HL-60 (cell line): ENCODE measurements around the gene CD3E.
"Not testable (repeated sequence)": the region's sequence is repeated elsewhere in the genome, so short reads cannot be mapped to it uniquely, and the experiment has no call there.

Experiments used
- DNase-seq, 2 experiments: peaks; one replicate each; pipeline ENCODE4 v3.0.0-alpha.2; 2010 to 2020; ENCODE audit warnings: low read depth in 1 of 2, low spot score in 1 of 2
- H3K27ac ChIP-seq: fragments of 250-450 bp; sonication (Bioruptor Pico); replicated peaks from 2 replicates; pipeline ENCODE4 v1.5.1; 2020; ENCODE audit warnings: mild to moderate bottlenecking, moderate library complexity
- H3K27me3 ChIP-seq: fragments of 250-450 bp; sonication (Bioruptor Pico); 2 replicates; pipeline ENCODE4 v1.5.1; 2021; ENCODE audit warnings: mild to moderate bottlenecking, moderate library complexity; ENCODE audit not compliant: insufficient read depth, poor library complexity, severe bottlenecking
- H3K4me3 ChIP-seq: replicated peaks from 2 replicates; pipeline ENCODE4 v1.5.1; 2011; ENCODE audit warnings: mild to moderate bottlenecking, control low read depth, low read length; ENCODE audit not compliant: insufficient read depth
- GABPA ChIP-seq: IDR thresholded peaks from 2 replicates; pipeline ENCODE4 v1.6.1; 2012; ENCODE audit warnings: low read depth
- POLR2AphosphoS5 ChIP-seq: IDR thresholded peaks from 2 replicates; pipeline ENCODE4 v1.6.1; 2012; ENCODE audit warnings: low read depth
- SPI1 ChIP-seq: IDR thresholded peaks from 2 replicates; pipeline ENCODE4 v1.6.1; 2012; ENCODE audit warnings: low read depth, mild to moderate bottlenecking, borderline replicate concordance
- TF ChIP-seq, protein P1 (sequence below): IDR thresholded peaks from one replicate; pipeline ENCODE4 v1.5.1; 2011; ENCODE audit warnings: low read length, control low read depth, inconsistent platforms; ENCODE audit not compliant: insufficient read depth
- TF ChIP-seq, protein P2 (sequence below): IDR thresholded peaks from 2 replicates; pipeline ENCODE4 v1.6.1; 2012; ENCODE audit warnings: low read depth; ENCODE audit not compliant: insufficient replicate concordance

CD3E gene

DNA sequence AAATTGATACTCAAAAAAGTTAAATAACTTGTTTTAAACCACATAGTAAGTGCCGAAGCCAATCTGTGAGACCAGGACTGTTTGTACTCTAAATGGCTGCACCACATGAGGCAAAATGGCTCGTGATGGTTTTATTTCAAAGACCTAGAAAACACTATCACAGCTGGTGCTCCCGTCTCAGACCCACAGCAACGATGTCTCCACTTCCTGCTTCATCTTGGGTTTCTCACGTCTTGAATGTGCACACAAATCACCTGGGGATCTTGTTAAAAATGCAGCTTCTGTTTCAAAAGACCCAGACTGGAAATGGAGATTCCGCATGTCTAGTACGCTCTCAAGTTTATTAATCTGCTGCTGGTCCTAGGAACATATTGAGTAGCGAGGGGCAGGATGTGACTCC, 1.2 kb downstream of the CD3E start:
- H3K27ac ChIP-seq: no peak overlapping the region
- no peak for DNase-seq
- no peak overlapping the region for H3K4me3 ChIP-seq
- no peaks in the 10 kb centered on the region for H3K27me3 ChIP-seq
- TF ChIP-seq SPI1: no peak
- TF ChIP-seq, protein P1, sequence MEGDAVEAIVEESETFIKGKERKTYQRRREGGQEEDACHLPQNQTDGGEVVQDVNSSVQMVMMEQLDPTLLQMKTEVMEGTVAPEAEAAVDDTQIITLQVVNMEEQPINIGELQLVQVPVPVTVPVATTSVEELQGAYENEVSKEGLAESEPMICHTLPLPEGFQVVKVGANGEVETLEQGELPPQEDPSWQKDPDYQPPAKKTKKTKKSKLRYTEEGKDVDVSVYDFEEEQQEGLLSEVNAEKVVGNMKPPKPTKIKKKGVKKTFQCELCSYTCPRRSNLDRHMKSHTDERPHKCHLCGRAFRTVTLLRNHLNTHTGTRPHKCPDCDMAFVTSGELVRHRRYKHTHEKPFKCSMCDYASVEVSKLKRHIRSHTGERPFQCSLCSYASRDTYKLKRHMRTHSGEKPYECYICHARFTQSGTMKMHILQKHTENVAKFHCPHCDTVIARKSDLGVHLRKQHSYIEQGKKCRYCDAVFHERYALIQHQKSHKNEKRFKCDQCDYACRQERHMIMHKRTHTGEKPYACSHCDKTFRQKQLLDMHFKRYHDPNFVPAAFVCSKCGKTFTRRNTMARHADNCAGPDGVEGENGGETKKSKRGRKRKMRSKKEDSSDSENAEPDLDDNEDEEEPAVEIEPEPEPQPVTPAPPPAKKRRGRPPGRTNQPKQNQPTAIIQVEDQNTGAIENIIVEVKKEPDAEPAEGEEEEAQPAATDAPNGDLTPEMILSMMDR: no peak
- no peak for TF ChIP-seq POLR2AphosphoS5
- no peak for TF ChIP-seq GABPA
- TF ChIP-seq, protein P2, sequence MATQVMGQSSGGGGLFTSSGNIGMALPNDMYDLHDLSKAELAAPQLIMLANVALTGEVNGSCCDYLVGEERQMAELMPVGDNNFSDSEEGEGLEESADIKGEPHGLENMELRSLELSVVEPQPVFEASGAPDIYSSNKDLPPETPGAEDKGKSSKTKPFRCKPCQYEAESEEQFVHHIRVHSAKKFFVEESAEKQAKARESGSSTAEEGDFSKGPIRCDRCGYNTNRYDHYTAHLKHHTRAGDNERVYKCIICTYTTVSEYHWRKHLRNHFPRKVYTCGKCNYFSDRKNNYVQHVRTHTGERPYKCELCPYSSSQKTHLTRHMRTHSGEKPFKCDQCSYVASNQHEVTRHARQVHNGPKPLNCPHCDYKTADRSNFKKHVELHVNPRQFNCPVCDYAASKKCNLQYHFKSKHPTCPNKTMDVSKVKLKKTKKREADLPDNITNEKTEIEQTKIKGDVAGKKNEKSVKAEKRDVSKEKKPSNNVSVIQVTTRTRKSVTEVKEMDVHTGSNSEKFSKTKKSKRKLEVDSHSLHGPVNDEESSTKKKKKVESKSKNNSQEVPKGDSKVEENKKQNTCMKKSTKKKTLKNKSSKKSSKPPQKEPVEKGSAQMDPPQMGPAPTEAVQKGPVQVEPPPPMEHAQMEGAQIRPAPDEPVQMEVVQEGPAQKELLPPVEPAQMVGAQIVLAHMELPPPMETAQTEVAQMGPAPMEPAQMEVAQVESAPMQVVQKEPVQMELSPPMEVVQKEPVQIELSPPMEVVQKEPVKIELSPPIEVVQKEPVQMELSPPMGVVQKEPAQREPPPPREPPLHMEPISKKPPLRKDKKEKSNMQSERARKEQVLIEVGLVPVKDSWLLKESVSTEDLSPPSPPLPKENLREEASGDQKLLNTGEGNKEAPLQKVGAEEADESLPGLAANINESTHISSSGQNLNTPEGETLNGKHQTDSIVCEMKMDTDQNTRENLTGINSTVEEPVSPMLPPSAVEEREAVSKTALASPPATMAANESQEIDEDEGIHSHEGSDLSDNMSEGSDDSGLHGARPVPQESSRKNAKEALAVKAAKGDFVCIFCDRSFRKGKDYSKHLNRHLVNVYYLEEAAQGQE: no peak

DNA sequence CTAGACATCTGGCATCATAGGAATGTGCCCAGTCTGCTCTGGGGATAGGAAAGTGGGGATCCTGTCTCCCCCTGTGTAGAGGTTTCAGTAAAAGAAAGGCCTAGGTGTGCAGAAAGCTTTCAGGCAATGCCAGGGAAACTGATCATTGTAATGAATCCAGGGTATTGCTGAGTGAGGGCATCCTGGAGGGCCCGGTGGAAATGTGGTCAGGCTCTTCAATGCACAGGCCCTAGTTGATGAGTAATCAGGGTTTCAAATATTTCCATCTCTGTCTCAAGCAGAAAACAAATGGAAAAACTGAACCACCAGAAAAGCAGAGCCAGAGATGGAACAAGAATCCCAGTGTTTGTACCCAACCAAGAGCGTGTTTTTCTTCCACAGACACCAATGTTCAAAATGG, 2.0 kb downstream of the CD3E start:
- no peak for DNase-seq
- Histone ChIP-seq H3K4me3 (no peak overlapping the region), H3K27me3 (no peaks in the 10 kb centered on the region), H3K27ac (no peak overlapping the region)
- TF ChIP-seq, protein P2: no peak
- TF ChIP-seq GABPA: no peak
- TF ChIP-seq POLR2AphosphoS5: no peak
- TF ChIP-seq, protein P1: no peak
- TF ChIP-seq SPI1: no peak

DNA sequence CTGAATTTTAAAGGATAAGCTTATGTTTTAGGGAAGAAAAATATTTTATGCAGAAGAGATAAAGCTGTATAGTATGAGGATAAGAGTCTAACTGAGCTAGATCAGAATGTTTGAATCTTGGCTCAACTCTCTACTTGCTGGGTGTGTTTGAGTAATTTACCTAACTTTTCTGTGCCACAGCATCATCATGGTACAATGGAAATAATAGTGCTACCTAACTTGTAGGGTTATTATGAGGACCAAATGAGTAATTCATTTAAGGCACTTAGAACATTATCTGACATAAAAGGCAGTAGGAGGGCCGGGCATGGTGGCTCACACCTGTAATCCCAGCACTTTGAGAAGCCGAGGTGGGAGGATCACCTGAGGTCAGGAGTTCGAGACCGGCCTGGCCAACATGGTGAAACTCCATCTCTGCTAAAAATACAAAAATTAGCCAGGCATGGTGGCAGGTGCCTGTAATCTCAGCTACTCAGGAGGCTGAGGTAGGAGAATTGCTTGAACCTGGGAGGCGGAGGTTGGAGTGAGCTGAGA, 4.5 kb downstream of the CD3E start:
- not testable (repeated sequence) for H3K4me3 ChIP-seq, H3K27me3 ChIP-seq, H3K27ac ChIP-seq, DNase-seq

DNA sequence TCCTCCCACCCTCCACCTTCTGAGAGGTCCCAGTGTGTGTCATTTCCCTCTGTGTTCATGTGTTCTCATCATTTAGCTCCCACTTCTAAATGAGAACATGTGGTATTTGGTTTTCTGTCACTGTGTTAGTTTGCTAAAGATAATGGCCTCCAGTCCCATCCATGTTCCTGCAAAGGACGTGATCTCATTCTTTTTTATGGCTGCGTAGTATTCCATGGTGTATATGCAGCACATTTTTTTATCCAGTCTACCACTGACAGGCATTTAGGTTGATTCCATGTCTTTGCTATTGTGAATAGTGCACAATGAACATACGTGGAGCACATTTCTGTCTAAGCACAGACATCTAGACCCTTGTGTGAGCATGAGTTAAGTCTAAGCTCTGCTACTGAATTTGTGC, 5.7 kb downstream of the CD3E start:
- H3K27me3 ChIP-seq: no peaks in the 10 kb centered on the region
- H3K27ac ChIP-seq: no peak overlapping the region
- DNase-seq: no peak
- TF ChIP-seq SPI1: no peak
- TF ChIP-seq, protein P2: no peak
- TF ChIP-seq GABPA: no peak
- TF ChIP-seq POLR2AphosphoS5: no peak
- TF ChIP-seq, protein P1: no peak
- no peak overlapping the region for H3K4me3 ChIP-seq
